ENCODE measurements around the gene PPARA.

DNA sequence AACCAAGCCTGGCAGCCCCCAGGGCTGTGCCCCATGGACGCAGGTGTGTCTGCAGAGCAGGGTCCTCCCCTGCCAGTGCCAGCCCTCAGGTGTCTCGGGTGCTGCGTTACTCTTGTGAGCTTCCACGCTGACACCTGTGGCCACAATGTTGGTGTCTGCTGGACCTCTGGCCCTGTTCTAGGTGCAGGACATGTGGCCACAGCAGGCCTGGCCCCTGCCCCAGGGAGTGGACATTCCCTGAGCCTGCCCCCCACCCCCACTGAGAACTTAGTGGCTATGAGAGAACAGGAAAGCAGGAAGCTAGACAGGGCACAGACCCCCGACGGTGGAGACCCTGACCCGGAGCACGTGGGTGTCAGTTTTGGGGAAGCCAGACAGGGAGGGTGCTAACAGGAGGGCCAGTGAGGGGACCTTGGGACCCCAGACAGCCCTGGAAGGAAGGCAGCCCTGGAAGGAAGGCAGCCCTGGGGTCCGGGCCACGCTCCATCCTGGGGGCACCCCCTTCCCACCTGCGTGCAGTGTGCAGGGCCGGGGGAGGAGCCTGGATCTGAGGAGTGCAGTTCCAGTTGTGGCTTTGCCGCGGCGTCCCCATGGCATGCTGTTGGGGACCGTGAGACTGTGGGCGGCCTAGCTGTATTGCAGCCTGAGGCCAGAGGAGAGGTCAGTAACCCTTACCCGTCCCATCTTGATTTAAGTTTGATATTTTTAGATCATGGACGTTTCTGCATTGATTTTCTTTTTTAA lies 43.9 kb upstream of the PPARA start:
- TF ChIP-seq EZH2 (IDR thresholded peaks at IDR 0.05; ENCODE audit: low read length, unreplicated experiment) (no peak), EZH2phosphoT487 (IDR thresholded peaks at IDR 0.05; ENCODE audit: borderline replicate concordance, low read length) (no peak)
- TF ChIP-seq, protein P1, sequence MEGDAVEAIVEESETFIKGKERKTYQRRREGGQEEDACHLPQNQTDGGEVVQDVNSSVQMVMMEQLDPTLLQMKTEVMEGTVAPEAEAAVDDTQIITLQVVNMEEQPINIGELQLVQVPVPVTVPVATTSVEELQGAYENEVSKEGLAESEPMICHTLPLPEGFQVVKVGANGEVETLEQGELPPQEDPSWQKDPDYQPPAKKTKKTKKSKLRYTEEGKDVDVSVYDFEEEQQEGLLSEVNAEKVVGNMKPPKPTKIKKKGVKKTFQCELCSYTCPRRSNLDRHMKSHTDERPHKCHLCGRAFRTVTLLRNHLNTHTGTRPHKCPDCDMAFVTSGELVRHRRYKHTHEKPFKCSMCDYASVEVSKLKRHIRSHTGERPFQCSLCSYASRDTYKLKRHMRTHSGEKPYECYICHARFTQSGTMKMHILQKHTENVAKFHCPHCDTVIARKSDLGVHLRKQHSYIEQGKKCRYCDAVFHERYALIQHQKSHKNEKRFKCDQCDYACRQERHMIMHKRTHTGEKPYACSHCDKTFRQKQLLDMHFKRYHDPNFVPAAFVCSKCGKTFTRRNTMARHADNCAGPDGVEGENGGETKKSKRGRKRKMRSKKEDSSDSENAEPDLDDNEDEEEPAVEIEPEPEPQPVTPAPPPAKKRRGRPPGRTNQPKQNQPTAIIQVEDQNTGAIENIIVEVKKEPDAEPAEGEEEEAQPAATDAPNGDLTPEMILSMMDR (conservative IDR thresholded peaks at IDR 0.05; ENCODE audit: low read depth, low read length): no peak
